GM12878 (cell line): Measurements from ENCODE around the gene LRP1B. TPM values are rescaled to one million over a fixed set of nuclear protein-coding genes. Genes with fewer than 3 reads are reported as not detected.

Source experiments
- ATAC-seq: fragments of 200-7000 bp; cut with Tn5 transposase; 3 replicates; pipeline ENCODE4 v1.9.1; 2020; ENCODE audit warnings: mild to moderate bottlenecking, moderate library complexity
- BruUV-seq: library from RNA; stranded (reverse); fragments of 400-500 nt; replicated peaks from 2 replicates; lab custom pipeline; 2021; lab: Mats Ljungman, UMichigan
- CTCF ChIA-PET: fragments of 300-600 bp; sonication (Branson Sonifier 250); formaldehyde crosslinking; extraction: SDS; loops from one replicate; lab custom pipeline; 2021; ENCODE audit warnings: inconsistent platforms; lab: Yijun Ruan, JAX
- POLR2A ChIA-PET: fragments of 350-600 bp; formaldehyde crosslinking; extraction: SDS; loops from one replicate; lab custom pipeline; 2021; ENCODE audit warnings: inconsistent platforms; lab: Charles Lee
- RAD21 ChIA-PET: fragments of 300-600 bp; sonication (Branson Sonifier 250); formaldehyde crosslinking; loops from one replicate; lab custom pipeline; 2023; ENCODE audit warnings: antibody characterized with exemption; ENCODE audit not compliant: unreplicated experiment; lab: Charles Lee
- SMC1A ChIA-PET: fragments of 300-600 bp; sonication (Branson Sonifier 250); formaldehyde crosslinking; loops from one replicate; lab custom pipeline; 2023; ENCODE audit not compliant: unreplicated experiment, uncharacterized antibody; lab: Charles Lee
- DNase-seq: peaks from one replicate; pipeline ENCODE4 v3.0.0-alpha.2; 2011; ENCODE audit warnings: low read depth, low spot score
- FAIRE-seq: peaks from 3 replicates; lab custom pipeline; 2011; peaks lifted over from hg19 to GRCh38; lab: Jason Lieb, UNC
- H2AFZ ChIP-seq: 2 replicates; pipeline ENCODE4 v1.6.0; 2011; ENCODE audit warnings: low read depth, low read length, control low read depth; ENCODE audit not compliant: control insufficient read depth
- H3K27ac ChIP-seq: 2 replicates; pipeline ENCODE4 v1.5.1; 2011; ENCODE audit warnings: control low read depth; ENCODE audit not compliant: control insufficient read depth, insufficient read depth
- H3K27me3 ChIP-seq, 2 experiments: replicated peaks in 1 of 2; 2 replicates each; pipeline versions ENCODE4 v1.6.0 to v1.6.1; 2011; ENCODE audit warnings: low read length in 1 of 2; ENCODE audit not compliant: control insufficient read depth in 2 of 2, insufficient read depth in 2 of 2
- H3K36me3 ChIP-seq, 2 experiments: 2 replicates each; pipeline ENCODE4 v1.5.1; 2011; ENCODE audit warnings: low read length in 1 of 2; ENCODE audit not compliant: control insufficient read depth in 2 of 2, insufficient read depth in 2 of 2
- H3K4me1 ChIP-seq: 2 replicates; pipeline ENCODE4 v1.6.1; 2011; ENCODE audit warnings: mild to moderate bottlenecking, low read length, moderate library complexity, mixed read lengths; ENCODE audit not compliant: control insufficient read depth, insufficient read depth
- H3K4me2 ChIP-seq: 2 replicates; pipeline ENCODE4 v1.6.0; 2011; ENCODE audit warnings: control low read depth; ENCODE audit not compliant: control insufficient read depth, insufficient read depth
- H3K4me3 ChIP-seq: fragments of 200-600 bp; sonication (generic); 2 replicates; pipeline ENCODE4 v1.5.1; 2016
- H3K79me2 ChIP-seq: 2 replicates; pipeline ENCODE4 v1.6.0; 2011; ENCODE audit warnings: low read length; ENCODE audit not compliant: control insufficient read depth, insufficient read depth
- H3K9ac ChIP-seq: 2 replicates; pipeline ENCODE4 v1.8.0; 2011; ENCODE audit warnings: low read length, control low read depth, mixed read lengths; ENCODE audit not compliant: control insufficient read depth, insufficient read depth
- H3K9me3 ChIP-seq: replicated peaks from 3 replicates; pipeline ENCODE4 v1.5.1; 2011; ENCODE audit warnings: mild to moderate bottlenecking, low read length; ENCODE audit not compliant: control insufficient read depth, insufficient read depth
- H4K20me1 ChIP-seq: 2 replicates; pipeline ENCODE4 v1.6.0; 2011; ENCODE audit not compliant: control insufficient read depth, insufficient read depth
- CBX3 ChIP-seq: fragments of 200-600 bp; sonication (generic); IDR thresholded peaks from 2 replicates; pipeline ENCODE4 v1.6.1; 2016; ENCODE audit warnings: low read depth, borderline replicate concordance
- CREM ChIP-seq: IDR thresholded peaks from 2 replicates; pipeline ENCODE4 v1.6.1; 2014; ENCODE audit warnings: antibody characterized with exemption, low read depth
- FOXK2 ChIP-seq: fragments of 450-650 bp; IDR thresholded peaks from 2 replicates; pipeline ENCODE4 v1.6.1; 2017; ENCODE audit warnings: mild to moderate bottlenecking, moderate library complexity
- MEF2A ChIP-seq: IDR thresholded peaks from 2 replicates; pipeline ENCODE4 v1.6.1; 2011; ENCODE audit warnings: low read depth, mild to moderate bottlenecking, low read length, moderate library complexity; ENCODE audit not compliant: insufficient read depth
- MYB ChIP-seq: fragments of 150-350 bp; IDR thresholded peaks from 2 replicates; pipeline ENCODE4 v1.6.1; 2014; ENCODE audit warnings: mild to moderate bottlenecking, low read depth, low read length, borderline replicate concordance
- NFXL1 ChIP-seq: fragments of 450-650 bp; IDR thresholded peaks from 2 replicates; pipeline ENCODE4 v1.6.1; 2017; ENCODE audit warnings: antibody characterized with exemption, mild to moderate bottlenecking, borderline replicate concordance
- NR2C1 ChIP-seq: fragments of 450-650 bp; IDR thresholded peaks from 2 replicates; pipeline ENCODE4 v1.6.1; 2017; ENCODE audit warnings: antibody characterized with exemption, mild to moderate bottlenecking, moderate library complexity
- POU2F2 ChIP-seq: IDR thresholded peaks from 3 replicates; pipeline ENCODE4 v1.6.1; 2011; ENCODE audit warnings: low read depth, mild to moderate bottlenecking, low read length, borderline replicate concordance
- RFX5 ChIP-seq: IDR thresholded peaks from 2 replicates; pipeline ENCODE4 v1.6.1; 2011; ENCODE audit warnings: low read depth, low read length, improper control_type of control experiment
- SP1 ChIP-seq: IDR thresholded peaks from one replicate; pipeline ENCODE4 v1.6.1; 2011; ENCODE audit warnings: low read depth, low read length
- SREBF1 ChIP-seq: IDR thresholded peaks from 2 replicates; pipeline ENCODE4 v1.6.1; 2012; ENCODE audit warnings: mild to moderate bottlenecking, low read length
- STAT1 ChIP-seq: fragments of 450-650 bp; conservative IDR thresholded peaks from 2 replicates; pipeline ENCODE4 v1.6.1; 2014; ENCODE audit warnings: antibody characterized with exemption, mild to moderate bottlenecking
- SUPT20H ChIP-seq: IDR thresholded peaks from 2 replicates; pipeline ENCODE4 v1.6.1; 2011; ENCODE audit warnings: low read depth, mild to moderate bottlenecking, low read length, moderate library complexity, borderline replicate concordance; ENCODE audit not compliant: control insufficient read depth
- TAF1 ChIP-seq: IDR thresholded peaks from 2 replicates; pipeline ENCODE4 v1.6.1; 2011; ENCODE audit warnings: mild to moderate bottlenecking, low read depth, low read length, borderline replicate concordance
- TBL1XR1 ChIP-seq: IDR thresholded peaks from 2 replicates; pipeline ENCODE4 v1.6.1; 2012; ENCODE audit warnings: low read depth, low read length, improper control_type of control experiment
- TCF3 ChIP-seq: IDR thresholded peaks from 2 replicates; pipeline ENCODE4 v1.6.1; 2012; ENCODE audit warnings: low read depth, mild to moderate bottlenecking, low read length, borderline replicate concordance; ENCODE audit not compliant: insufficient read depth
- WGBS: methylation state at CpG from one replicate; pipeline ENCODE4 v1.1.6; 2016; ENCODE audit warnings: low lambda C conversion rate; ENCODE audit not compliant: insufficient replicate concordance, insufficient coverage; ENCODE audit errors: missing lambda C conversion rate; 5-methylcytosine and 5-hydroxymethylcytosine counted together
- in situ Hi-C: fragments of 300-500 bp; cut with MboI; formaldehyde crosslinking; loops from 9 replicates; pipeline ENCODE4 v1.14.3; 2018; ENCODE audit warnings: mixed read lengths
- intact Hi-C: fragments of 100-400 bp; cut with micrococcal nuclease; formaldehyde crosslinking; loops from one replicate; pipeline ENCODE4 v1.14.2; 2022; ENCODE audit not compliant: unreplicated experiment
- polyA plus RNA-seq, 11 experiments: library from polyadenylated mRNA; depleted of rRNA in 4 of 11; unstranded in 6 of 11; stranded (reverse) in 5 of 11; fragments of >200 nt; fragmentation: Nextera tagmentation in 4 of 11; fragmentation: Illumina TruSeq in 1 of 11; extraction: Ambion mirVana in 4 of 11; extraction: Trizol in 1 of 11; gene quantifications; 1 replicate in 1 of 11; 2 replicates in 10 of 11; pipeline versions ENCODE4 v1.2.1 to v1.2.3, GENCODE V29; 2011 to 2016; ENCODE audit warnings: inconsistent platforms in 2 of 11, missing spikeins in 2 of 11, low read depth in 1 of 11
- total RNA-seq, 4 experiments: library from RNA; depleted of rRNA in 3 of 4; stranded (reverse); fragments of >200 nt in 3 of 4; fragmentation: Illumina TruSeq in 1 of 4; extraction: Trizol in 1 of 4; gene quantifications; 2 replicates each; pipeline versions ENCODE4 v1.2.1 to v1.2.3, GENCODE V29; 2013 to 2021
- TF ChIP-seq, protein P1 (sequence below): IDR thresholded peaks from 2 replicates; pipeline ENCODE4 v1.6.1; 2011; ENCODE audit warnings: borderline replicate concordance, low read depth, mild to moderate bottlenecking, moderate library complexity, mixed read lengths, low read length; ENCODE audit not compliant: insufficient read depth; ENCODE audit errors: extremely low read length

The LRP1B gene
- total and polyA plus RNA-seq, 10 of the 15 experiments (the other 5 are each of a cell fraction or from before 2014, with no cell fraction given) = under 0.01 to 0.06 (median 0.03) TPM; not detected in 5

DNA sequence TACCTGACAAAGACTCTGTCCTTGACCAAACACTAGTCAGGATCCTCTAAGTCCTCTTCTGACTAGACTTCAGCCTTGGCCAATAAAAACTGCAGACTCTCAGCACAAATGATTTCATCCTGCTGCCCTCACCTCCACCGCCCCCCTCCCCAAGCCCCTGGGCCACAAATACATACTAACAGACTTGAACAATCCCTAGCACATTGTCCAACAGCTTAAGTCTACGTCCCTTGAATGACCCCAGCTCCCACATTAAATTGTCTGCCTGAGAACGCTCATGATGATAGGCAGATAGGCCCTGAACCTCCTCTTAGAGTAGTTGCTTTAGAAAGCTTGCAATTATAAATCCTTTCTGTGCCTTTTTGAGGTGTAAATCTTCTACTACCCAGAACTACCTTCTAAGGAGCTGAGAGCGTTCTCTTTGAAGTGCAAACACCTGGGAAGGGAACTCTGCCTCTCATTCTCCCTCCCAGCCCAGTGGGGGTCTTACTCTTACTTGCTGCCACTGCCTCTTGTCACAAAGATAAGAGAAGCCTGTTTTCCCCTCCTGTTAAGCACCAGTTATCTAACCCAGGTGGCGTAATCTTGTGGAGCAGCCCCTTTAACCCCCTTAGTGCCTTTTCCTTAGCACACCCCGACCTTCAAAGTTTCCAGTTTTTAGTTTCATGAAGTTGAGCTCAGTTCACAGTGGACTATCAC, 1225.6 kb downstream of the LRP1B start:
- Histone ChIP-seq H3K4me3 (no peak overlapping the region), H3K9me3 (no peaks in the 10 kb centered on the region), H3K4me2 (no peak overlapping the region), H4K20me1 (no peaks in the 10 kb centered on the region), H3K4me1 (no peaks in the 10 kb centered on the region), H3K9ac (no peak overlapping the region), H2AFZ (no peak overlapping the region), H3K36me3 (no peaks in the 10 kb centered on the region), H3K27ac (no peak overlapping the region), H3K27me3 (no peaks in the 10 kb centered on the region), H3K79me2 (no peaks in the 10 kb centered on the region)
- in situ Hi-C loops = no loop called here
- no peak for FAIRE-seq
- no TSS peak for BruUV-seq
- no peak for ATAC-seq
- ChIA-PET CTCF (interaction anchor here (1.5 kb wide), 1 partner anchor 33 kb away, joined by 3 read pairs; no protein-coding TSS in a partner anchor), RAD21 (no interaction called here), SMC1A (no interaction called here), POLR2A (no interaction called here)
- 7% methylated on average over 6 of the region's 6 CpGs for WGBS
- TF ChIP-seq POU2F2 (no peak), CREM (no peak), SP1 (no peak), RFX5 (no peak), TBL1XR1 (no peak)
- TF ChIP-seq, protein P1, sequence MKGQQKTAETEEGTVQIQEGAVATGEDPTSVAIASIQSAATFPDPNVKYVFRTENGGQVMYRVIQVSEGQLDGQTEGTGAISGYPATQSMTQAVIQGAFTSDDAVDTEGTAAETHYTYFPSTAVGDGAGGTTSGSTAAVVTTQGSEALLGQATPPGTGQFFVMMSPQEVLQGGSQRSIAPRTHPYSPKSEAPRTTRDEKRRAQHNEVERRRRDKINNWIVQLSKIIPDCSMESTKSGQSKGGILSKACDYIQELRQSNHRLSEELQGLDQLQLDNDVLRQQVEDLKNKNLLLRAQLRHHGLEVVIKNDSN = no peak
- no peak for DNase-seq
- intact Hi-C loops = no loop called here

DNA sequence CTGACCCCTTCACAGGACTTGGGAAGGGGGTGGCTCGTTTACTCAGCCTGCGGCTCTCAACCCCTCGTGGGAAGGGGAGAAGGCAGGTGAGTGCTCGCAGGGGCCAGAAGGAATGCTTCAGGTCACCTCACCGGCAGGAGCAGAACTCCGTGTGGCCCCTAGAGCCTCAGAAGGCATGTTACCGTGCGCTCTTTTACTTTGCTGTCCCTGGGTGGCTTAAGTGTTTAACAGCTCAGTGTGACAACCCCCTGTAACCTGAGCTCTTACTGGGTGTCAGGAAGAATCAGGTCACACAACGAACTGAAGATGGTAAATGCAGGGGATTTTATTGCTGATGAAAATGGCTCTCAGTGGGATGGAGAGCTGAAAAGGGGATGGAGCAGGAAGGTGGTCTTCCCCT, 1235.4 kb downstream of the LRP1B start:
- DNase-seq = no peak
- Histone ChIP-seq H3K4me2 (no peak overlapping the region), H3K4me1 (no peaks in the 10 kb centered on the region), H3K4me3 (no peak overlapping the region), H3K36me3 (no peaks in the 10 kb centered on the region), H3K79me2 (no peaks in the 10 kb centered on the region), H4K20me1 (no peaks in the 10 kb centered on the region), H3K27ac (no peak overlapping the region), H3K9ac (no peak overlapping the region), H2AFZ (no peak overlapping the region), H3K9me3 (no peaks in the 10 kb centered on the region), H3K27me3 (no peaks in the 10 kb centered on the region)
- POLR2A ChIA-PET = no interaction called here
- in situ Hi-C loops (no loop called here), intact Hi-C loops (no loop called here)
- SMC1A ChIA-PET = no interaction called here
- RAD21 ChIA-PET = no interaction called here
- ATAC-seq = no peak
- CTCF ChIA-PET = no interaction called here
- FAIRE-seq = no peak
- BruUV-seq = no TSS peak
- WGBS = 37% methylated on average over 9 of the region's 9 CpGs
- TF ChIP-seq CBX3 (no peak), MEF2A (no peak), TAF1 (no peak), FOXK2 (no peak), NR2C1 (no peak), SREBF1 (no peak), NFXL1 (no peak), MYB (no peak), SUPT20H (no peak), STAT1 (no peak), TCF3 (no peak)
